Small intestine (tissue), 7 donors: ENCODE results near the gene CDC20B. TPM values are rescaled to one million over a fixed set of nuclear protein-coding genes. Genes with fewer than 3 reads are reported as not detected.
A peak's percentile ranks its signal among the peaks of the same experiment; 100 is the strongest.
"Not testable (repeated sequence)": the region's sequence is repeated elsewhere in the genome, so short reads cannot be mapped to it uniquely, and the experiment has no call there.

Source experiments
- DNase-seq, 2 donors: peaks; one replicate each; pipeline versions ENCODE4 v3.0.0 to v3.0.0-alpha.2; 2013
- FAIRE-seq: peaks from 2 replicates; lab custom pipeline; 2012; peaks lifted over from hg19 to GRCh38; lab: Jason Lieb, UNC
- H3K27ac ChIP-seq, 3 donors: one replicate each; pipeline ENCODE4 v1.5.1; 2013; ENCODE audit warnings: low read length in 2 of 3, mild to moderate bottlenecking in 2 of 3, control low read depth in 1 of 3, inconsistent platforms in 1 of 3, low read depth in 1 of 3, moderate library complexity in 1 of 3
- H3K27me3 ChIP-seq, 3 donors: one replicate each; pipeline ENCODE4 v1.6.1; 2013; ENCODE audit warnings: low read length in 3 of 3, inconsistent platforms in 1 of 3; ENCODE audit not compliant: control insufficient read depth in 3 of 3, insufficient read depth in 3 of 3
- H3K36me3 ChIP-seq, 3 donors: one replicate each; pipeline ENCODE4 v1.6.1; 2013; ENCODE audit warnings: low read length in 3 of 3, inconsistent platforms in 1 of 3, low read depth in 1 of 3, mild to moderate bottlenecking in 1 of 3, moderate library complexity in 1 of 3; ENCODE audit not compliant: control insufficient read depth in 3 of 3, insufficient read depth in 2 of 3
- H3K4me1 ChIP-seq, 3 donors: one replicate each; pipeline ENCODE4 v1.6.1; 2013; ENCODE audit warnings: low read length in 2 of 3, inconsistent platforms in 1 of 3, low read depth in 1 of 3, mild to moderate bottlenecking in 1 of 3, moderate library complexity in 1 of 3; ENCODE audit not compliant: control insufficient read depth in 3 of 3, insufficient read depth in 2 of 3
- H3K4me3 ChIP-seq, 3 donors: one replicate each; pipeline ENCODE4 v1.5.1; 2013; ENCODE audit warnings: low read length in 3 of 3, control low read depth in 1 of 3, inconsistent platforms in 1 of 3, low read depth in 1 of 3, mild to moderate bottlenecking in 1 of 3, moderate library complexity in 1 of 3
- H3K9me3 ChIP-seq, 2 donors: one replicate each; pipeline ENCODE4 v1.6.1; 2013; ENCODE audit warnings: low read depth in 1 of 2, low read length in 1 of 2; ENCODE audit not compliant: control insufficient read depth in 2 of 2, insufficient read depth in 1 of 2
- WGBS, 3 donors: extraction: QIAGEN DNeasy Blood & Tissue Kit; methylation state at CpG; one replicate each; pipeline ENCODE4 v1.1.7; 2013; 5-methylcytosine and 5-hydroxymethylcytosine counted together
- polyA plus RNA-seq, 4 donors: library from polyadenylated mRNA; stranded (reverse) in 3 of 4; unstranded in 1 of 4; fragments of 200-250 nt in 3 of 4; fragments of 120-200 nt in 1 of 4; gene quantifications; one replicate each; pipeline versions ENCODE4 v1.2.1 to v1.2.3, GENCODE V29; 2013
- donor health status: healthy with polysubstance abuse.
- donor health status: control.
- donor health status: control.
- donor health status: Bipolar disorder and iron deficiency.
- donor health status: healthy.

Gene CDC20B
- polyA plus RNA-seq, 4 donors: 0.04 TPM; not detected in 3

DNA sequence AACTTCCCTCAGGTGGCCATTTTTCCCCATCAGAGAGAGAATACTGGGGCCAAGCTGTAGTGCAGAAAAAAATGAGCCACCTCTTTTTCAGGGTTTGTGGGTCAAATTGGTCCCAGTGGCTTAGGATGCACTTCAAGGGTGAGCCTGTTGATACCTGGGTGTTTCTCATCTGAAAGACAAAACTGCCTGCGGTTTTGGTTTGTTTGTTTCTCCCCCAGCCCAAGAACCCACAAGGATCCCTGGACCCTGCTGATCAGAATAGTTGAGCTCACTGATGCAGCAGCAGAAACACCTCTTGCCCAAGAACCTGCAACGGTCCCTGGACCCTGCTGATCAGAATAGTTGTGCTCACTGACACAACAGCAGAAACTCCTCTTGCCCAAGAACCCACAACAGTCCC, 83.7 kb downstream of the CDC20B start:
- H3K9me3 ChIP-seq, FAIRE-seq, H3K27ac ChIP-seq, H3K4me3 ChIP-seq, H3K36me3 ChIP-seq, H3K4me1 ChIP-seq, DNase-seq, H3K27me3 ChIP-seq: not testable (repeated sequence)
- 66 to 86% (median 77%) methylated on average over 2 of the region's 2 CpGs for WGBS, 3 donors

DNA sequence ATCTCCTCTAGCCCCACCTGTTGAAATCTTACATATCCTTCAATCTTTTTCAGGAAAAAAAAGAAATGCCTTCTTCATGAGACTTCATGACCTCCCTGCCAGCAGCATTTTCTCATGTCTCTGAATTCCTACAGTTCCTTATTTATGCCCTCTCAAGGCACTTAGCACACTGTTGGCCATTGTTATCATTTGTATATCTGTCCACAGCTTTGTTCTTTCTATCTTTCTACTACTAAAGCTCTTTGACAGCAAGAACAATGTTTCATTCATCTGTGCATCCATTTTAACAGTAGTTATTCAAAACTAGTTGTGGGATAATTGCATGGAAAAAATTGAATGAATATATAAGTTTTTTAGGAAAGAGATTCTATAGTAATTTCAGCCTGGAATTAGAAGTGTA, 91.4 kb downstream of the CDC20B start:
- Histone ChIP-seq H3K27ac (no peak overlapping the region), H3K4me1 (no peaks in the 10 kb centered on the region), H3K27me3 (no peaks in the 10 kb centered on the region), H3K36me3 (no peaks in the 10 kb centered on the region), H3K9me3 (peaks cover 0 to 6% of the 10 kb centered on the region in 2 donors), H3K4me3 (no peak overlapping the region)
- DNase-seq: no peak
- FAIRE-seq: no peak

DNA sequence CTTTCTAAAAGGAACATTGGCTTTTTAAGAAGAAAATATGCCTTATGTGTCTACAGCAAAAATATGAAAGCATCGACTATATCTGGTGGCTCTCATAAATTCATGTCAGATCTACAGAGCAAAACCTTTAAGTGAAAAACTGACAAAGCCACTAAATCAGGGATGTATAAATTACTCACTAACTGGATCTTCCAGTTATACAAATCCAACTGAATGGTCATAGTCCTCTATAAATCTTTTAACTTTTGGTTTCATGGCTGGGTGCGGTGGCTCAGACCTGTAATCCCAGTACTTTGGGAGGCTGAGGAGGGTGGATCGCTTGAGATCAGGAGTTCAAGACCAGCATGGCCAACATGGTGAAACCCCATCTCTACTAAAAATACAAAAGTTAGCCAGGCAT, 99.8 kb downstream of the CDC20B start:
- DNase-seq (no peak), FAIRE-seq (no peak)
- no peak overlapping the region for H3K4me3 ChIP-seq
- peaks cover 0 to 2% (median 0%) of the 10 kb centered on the region in 3 donors for H3K27me3 ChIP-seq
- H3K4me1 ChIP-seq: no peaks in the 10 kb centered on the region
- H3K36me3 ChIP-seq: no peaks in the 10 kb centered on the region
- WGBS, 3 donors: 84 to 87% (median 87%) methylated on average over 3 of the region's 3 CpGs
- H3K27ac ChIP-seq: no peak overlapping the region
- H3K9me3 ChIP-seq: no peaks in the 10 kb centered on the region

DNA sequence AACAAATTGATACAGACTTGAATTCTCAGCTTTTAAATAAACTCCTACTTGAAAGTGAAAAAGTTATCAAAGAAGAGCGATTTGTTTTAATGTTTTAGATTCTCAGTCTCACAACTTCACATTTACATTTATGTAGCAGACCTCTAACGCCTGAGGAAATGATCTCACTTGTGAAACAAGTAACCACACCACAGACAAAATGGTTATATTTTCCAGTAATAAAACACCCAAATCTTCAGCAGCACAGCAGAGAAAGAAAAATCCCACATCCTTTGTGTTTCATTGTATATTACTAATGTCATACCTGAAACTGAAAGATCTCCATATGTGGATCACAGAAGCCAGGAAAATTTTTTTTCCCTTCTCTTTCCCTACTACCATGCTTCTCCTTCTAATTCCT, 100.3 kb downstream of the CDC20B start:
- DNase-seq: peak in 1 of 2 donors; percentile 51
- H3K27ac ChIP-seq: no peak overlapping the region
- WGBS, 3 donors: 54 to 71% (median 59%) methylated on average over 2 of the region's 2 CpGs

DNA sequence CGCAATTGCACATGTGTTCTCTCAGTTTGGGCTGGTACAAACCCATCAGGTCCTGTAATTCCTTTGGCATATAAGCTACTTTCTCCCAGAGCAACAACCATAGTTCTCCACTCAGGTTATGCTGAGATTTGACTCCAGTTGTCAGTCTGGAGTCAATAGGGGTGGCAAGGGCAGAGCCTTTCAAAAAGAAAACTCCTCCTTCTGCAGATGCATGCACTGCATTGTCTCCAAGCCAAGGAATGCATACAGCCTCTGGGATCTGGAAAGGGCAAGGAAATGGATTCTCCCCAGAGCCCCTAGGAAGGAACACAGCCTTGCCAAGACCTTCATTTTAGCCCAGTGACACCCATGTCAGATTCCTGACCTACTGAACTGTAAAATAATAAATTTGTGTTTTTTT, 101.6 kb downstream of the CDC20B start:
- no peak for DNase-seq
- Histone ChIP-seq H3K36me3 (no peaks in the 10 kb centered on the region), H3K9me3 (no peaks in the 10 kb centered on the region), H3K4me1 (no peaks in the 10 kb centered on the region), H3K27me3 (peaks cover 0 to 2% (median 0%) of the 10 kb centered on the region in 3 donors), H3K4me3 (no peak overlapping the region), H3K27ac (no peak overlapping the region)
- 79 to 95% (median 88%) methylated on average over 1 of the region's 1 CpG for WGBS, 3 donors
- FAIRE-seq: no peak

More for the DNA sequence above, 100.3 kb downstream of the CDC20B start:
- Histone ChIP-seq H3K9me3 (no peaks in the 10 kb centered on the region), H3K4me1 (no peaks in the 10 kb centered on the region), H3K4me3 (no peak overlapping the region), H3K27me3 (peaks cover 0 to 2% (median 0%) of the 10 kb centered on the region in 3 donors), H3K36me3 (no peaks in the 10 kb centered on the region)
- no peak for FAIRE-seq

DNA sequence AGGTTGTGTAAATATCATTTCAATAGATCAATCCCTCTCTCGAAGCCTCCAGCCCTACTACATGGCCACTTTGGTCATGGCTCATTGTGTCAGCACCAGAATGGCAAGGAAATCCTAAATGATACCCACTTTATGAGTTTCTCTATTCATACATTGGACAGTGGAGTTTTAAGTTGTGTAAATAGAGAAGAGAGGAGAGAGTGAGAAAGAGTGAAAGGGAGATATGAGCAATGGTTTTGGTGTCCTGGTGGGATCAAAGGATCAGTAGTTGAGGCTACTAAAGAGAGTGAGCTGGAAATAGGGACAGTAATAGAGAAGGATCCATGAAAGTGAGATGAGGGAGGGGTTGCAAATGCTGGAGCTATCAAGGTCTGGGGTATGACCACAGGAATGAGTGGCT, 102.0 kb downstream of the CDC20B start:
- no peaks in the 10 kb centered on the region for H3K36me3 ChIP-seq

DNA sequence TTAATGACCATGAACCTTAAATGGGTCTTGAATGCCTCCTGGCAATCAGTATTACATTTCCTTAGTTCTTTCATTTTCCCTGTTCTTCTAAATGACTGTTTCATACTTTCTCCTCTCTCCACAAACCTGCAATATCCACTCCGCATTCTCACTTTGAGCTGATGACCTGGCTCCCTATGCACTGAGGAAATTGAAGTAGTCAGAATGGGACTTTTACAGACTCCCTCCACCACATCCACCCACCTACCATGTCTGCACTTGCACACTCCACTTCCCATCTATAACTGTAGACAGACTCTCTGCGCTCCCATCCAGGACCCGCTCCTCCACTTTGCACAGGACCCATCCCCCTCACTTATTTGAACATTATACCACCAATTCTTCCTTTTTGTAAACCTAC, 106.7 kb downstream of the CDC20B start:
- Histone ChIP-seq H3K27ac (no peak overlapping the region), H3K4me3 (no peak overlapping the region), H3K9me3 (no peaks in the 10 kb centered on the region), H3K36me3 (no peaks in the 10 kb centered on the region), H3K4me1 (no peaks in the 10 kb centered on the region), H3K27me3 (peaks cover 0 to 2% (median 0%) of the 10 kb centered on the region in 3 donors)
- FAIRE-seq: no peak
- no peak for DNase-seq
- 90 to 94% (median 91%) methylated on average over 3 of the region's 3 CpGs for WGBS, 3 donors

More for the DNA sequence above, 102.0 kb downstream of the CDC20B start:
- FAIRE-seq: no peak
- 52 to 76% (median 71%) methylated on average over 1 of the region's 1 CpG for WGBS, 3 donors
- no peak for DNase-seq
- Histone ChIP-seq H3K4me1 (no peaks in the 10 kb centered on the region), H3K27ac (no peak overlapping the region), H3K4me3 (no peak overlapping the region), H3K9me3 (no peaks in the 10 kb centered on the region), H3K27me3 (peaks cover 0 to 2% (median 0%) of the 10 kb centered on the region in 3 donors)

DNA sequence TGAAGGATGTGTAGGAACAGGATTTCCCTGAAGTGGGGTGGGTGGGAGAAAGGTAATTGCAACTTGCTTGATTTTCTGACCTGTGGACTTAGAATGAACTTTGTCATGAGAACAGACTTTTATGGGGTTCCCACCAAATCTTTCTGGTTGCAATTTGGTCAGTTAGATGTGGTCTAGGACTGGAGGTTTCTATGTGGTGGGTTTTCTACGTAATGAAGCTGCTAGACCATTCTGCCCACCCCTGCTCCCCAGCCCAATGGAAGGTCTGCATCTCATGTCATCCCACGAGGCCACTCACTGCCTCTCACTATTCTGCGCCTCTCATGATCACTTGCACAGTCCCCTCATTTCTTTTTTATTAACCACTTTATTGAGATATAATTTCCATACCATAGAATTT, 108.5 kb downstream of the CDC20B start:
- no peaks in the 10 kb centered on the region for H3K36me3 ChIP-seq
- peaks cover 0 to 2% (median 0%) of the 10 kb centered on the region in 3 donors for H3K27me3 ChIP-seq
- H3K9me3 ChIP-seq: no peaks in the 10 kb centered on the region
- no peak overlapping the region for H3K4me3 ChIP-seq
- WGBS, 3 donors: 53 to 83% (median 72%) methylated on average over 3 of the region's 3 CpGs
- DNase-seq: no peak
- H3K27ac ChIP-seq: no peak overlapping the region
- no peaks in the 10 kb centered on the region for H3K4me1 ChIP-seq
- FAIRE-seq: no peak

DNA sequence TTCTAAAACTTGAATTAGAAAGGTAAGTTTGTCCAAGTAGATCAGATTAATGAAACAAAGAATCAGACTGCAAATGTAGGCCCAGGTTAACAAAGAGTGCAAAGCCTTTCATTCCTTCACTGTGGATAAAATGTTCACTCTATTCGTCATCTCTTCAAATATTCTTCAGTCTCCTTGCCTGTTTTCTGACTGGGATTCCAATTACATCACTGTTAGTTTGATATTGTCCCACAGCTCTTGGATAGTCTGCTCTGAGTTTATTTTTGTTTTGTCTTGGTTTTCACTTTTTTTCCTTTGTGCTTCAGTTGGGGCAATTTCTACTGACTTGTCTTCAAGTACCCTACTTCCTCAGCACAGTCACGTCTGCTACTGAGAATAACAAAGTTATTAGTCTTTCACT, 109.1 kb downstream of the CDC20B start:
- Histone ChIP-seq H3K4me1 (no peaks in the 10 kb centered on the region), H3K27me3 (peaks cover 0 to under 1% (median 0%) of the 10 kb centered on the region in 3 donors), H3K27ac (no peak overlapping the region), H3K36me3 (no peaks in the 10 kb centered on the region), H3K9me3 (no peaks in the 10 kb centered on the region), H3K4me3 (no peak overlapping the region)
- 66 to 87% (median 76%) methylated on average over 2 of the region's 2 CpGs for WGBS, 3 donors
- DNase-seq: no peak
- no peak for FAIRE-seq
